RWPE1 (cell line): ENCODE results near the gene BIRC5.

Experiments used
- CTCF ChIA-PET: fragments of 350-600 bp; sonication (Branson Sonifier 250); formaldehyde crosslinking; extraction: SDS; loops from one replicate; lab custom pipeline; 2021; lab: Yijun Ruan, JAX
- POLR2A ChIA-PET: fragments of 400-600 bp; formaldehyde crosslinking; extraction: SDS; loops from one replicate; lab custom pipeline; 2020; ENCODE audit warnings: antibody characterized with exemption; ENCODE audit not compliant: low non-redundant PET; lab: Yijun Ruan, JAX
- DNase-seq: peaks from one replicate; pipeline ENCODE4 v3.0.0; 2012; ENCODE audit warnings: low spot score
- H3K27ac ChIP-seq: fragments of 450-650 bp; 2 replicates; pipeline ENCODE4 v1.5.1; 2017
- CTCF ChIP-seq: fragments of 450-650 bp; conservative IDR thresholded peaks from 2 replicates; pipeline ENCODE4 v1.5.1; 2017; ENCODE audit warnings: low read depth, mild to moderate bottlenecking

Gene BIRC5

GRCh38 chr17:78241277-78242023 is 27.4 kb downstream of the BIRC5 start:
- no peak for TF ChIP-seq CTCF
- peak; percentile 45 for DNase-seq
- CTCF ChIA-PET, result interaction anchor here (0.6 kb wide), 1 partner anchor 41 kb away, joined by 3 read pairs; no protein-coding TSS in a partner anchor
- H3K27ac ChIP-seq, result no peak overlapping the region
- POLR2A ChIA-PET, result no interaction called here

- ChIA-PET POLR2A (no interaction called here), CTCF (interaction anchor here (0.6 to 0.9 kb wide), 3 partner anchors 9 to 180 kb away, joined by 3 to 5 read pairs (median 3); no protein-coding TSS in a partner anchor)
- no peak for DNase-seq
- TF ChIP-seq CTCF, result no peak
- no peak overlapping the region for H3K27ac ChIP-seq
Observed at GRCh38 chr17:78242024-78242742, 28.1 kb downstream of the BIRC5 start.

GRCh38 chr17:78247304-78247703 is 33.3 kb downstream of the BIRC5 start:
- no peak overlapping the region for H3K27ac ChIP-seq
- ChIA-PET POLR2A (no interaction called here), CTCF (interaction anchor here (0.6 kb wide), 2 partner anchors 120 to 636 kb away, joined by 3 to 5 read pairs; no protein-coding TSS in a partner anchor)
- DNase-seq, result no peak
- no peak for TF ChIP-seq CTCF

GRCh38 chr17:78248051-78248914 is 34.2 kb downstream of the BIRC5 start:
- no peak for TF ChIP-seq CTCF
- no peak for DNase-seq
- CTCF ChIA-PET, result interaction anchor here (0.6 to 0.7 kb wide), 2 partner anchors 173 to 1620 kb away, joined by 3 read pairs; no protein-coding TSS in a partner anchor
- POLR2A ChIA-PET, result no interaction called here
- no peak overlapping the region for H3K27ac ChIP-seq

- CTCF ChIA-PET, result interaction anchor here (0.5 to 2.3 kb wide), 6 partner anchors 12 to 230 kb away, joined by 3 to 14 read pairs (median 4); partner anchors contain the start of gene TK1
- TF ChIP-seq CTCF, result no peak
- DNase-seq, result no peak
- H3K27ac ChIP-seq, result no peak overlapping the region
- POLR2A ChIA-PET, result no interaction called here
Observed at GRCh38 chr17:78249074-78249817, 35.2 kb downstream of the BIRC5 start.
